Measurements from ENCODE around the gene BRIP1. TPM values are rescaled to one million over a fixed set of nuclear protein-coding genes. Genes with fewer than 3 reads are reported as not detected.

BRIP1 gene
- total RNA-seq, 1 experiment from 2014 or later = 8.5 TPM

GRCh38 chr17:61736438-61736837 lies 126.9 kb downstream of the BRIP1 start:
- Histone ChIP-seq H3K27me3 (ENCODE audit: low read length) (no peaks in the 10 kb centered on the region), H3K4me3 (ENCODE audit: low read length) (no peak overlapping the region), H3K4me2 (ENCODE audit: low read depth, low read length, poor library complexity, severe bottlenecking) (no peak overlapping the region), H4K20me1 (ENCODE audit: insufficient read depth, low read depth, low read length) (no peaks in the 10 kb centered on the region), H3K9ac (ENCODE audit: low read length) (no peak overlapping the region), H3K27ac (ENCODE audit: low read length) (no peak overlapping the region), H3K9me3 (ENCODE audit: low read length) (no peaks in the 10 kb centered on the region), H2AFZ (ENCODE audit: low read length) (no peak overlapping the region), H3K79me2 (ENCODE audit: low read length) (no peaks in the 10 kb centered on the region), H3K36me3 (ENCODE audit: insufficient read depth, low read length) (peaks cover 46% of the 10 kb centered on the region), H3K9me2 (replicated peaks; ENCODE audit: insufficient read depth, low read length) (no peaks in the 10 kb centered on the region), H3K4me1 (ENCODE audit: low read length) (no peaks in the 10 kb centered on the region)
- DNase-seq = no peak

- Histone ChIP-seq H3K4me1 (ENCODE audit: low read length) (no peaks in the 10 kb centered on the region), H3K4me3 (ENCODE audit: low read length) (no peak overlapping the region), H4K20me1 (ENCODE audit: insufficient read depth, low read depth, low read length) (no peaks in the 10 kb centered on the region), H3K27me3 (ENCODE audit: low read length) (no peaks in the 10 kb centered on the region), H2AFZ (ENCODE audit: low read length) (no peak overlapping the region), H3K9ac (ENCODE audit: low read length) (no peak overlapping the region), H3K36me3 (ENCODE audit: insufficient read depth, low read length) (peaks cover 39% of the 10 kb centered on the region), H3K9me3 (ENCODE audit: low read length) (no peaks in the 10 kb centered on the region), H3K9me2 (replicated peaks; ENCODE audit: insufficient read depth, low read length) (no peaks in the 10 kb centered on the region), H3K27ac (ENCODE audit: low read length) (no peak overlapping the region), H3K79me2 (ENCODE audit: low read length) (no peaks in the 10 kb centered on the region), H3K4me2 (ENCODE audit: low read depth, low read length, poor library complexity, severe bottlenecking) (no peak overlapping the region)
- DNase-seq = no peak
Observed at GRCh38 chr17:61735807-61736206, 127.5 kb downstream of the BRIP1 start.

GRCh38 chr17:61734466-61734865 lies 128.9 kb downstream of the BRIP1 start:
- H3K9me3 ChIP-seq (ENCODE audit: low read length) = no peaks in the 10 kb centered on the region
- H2AFZ ChIP-seq (ENCODE audit: low read length) = no peak overlapping the region
- no peak overlapping the region for H3K27ac ChIP-seq (ENCODE audit: low read length)
- H3K4me3 ChIP-seq (ENCODE audit: low read length) = no peak overlapping the region
- no peak for DNase-seq
- peaks cover 35% of the 10 kb centered on the region for H3K36me3 ChIP-seq (ENCODE audit: insufficient read depth, low read length)
- no peaks in the 10 kb centered on the region for H3K4me1 ChIP-seq (ENCODE audit: low read length)
- H3K4me2 ChIP-seq (ENCODE audit: low read depth, low read length, poor library complexity, severe bottlenecking) = no peak overlapping the region
- H3K9ac ChIP-seq (ENCODE audit: low read length) = no peak overlapping the region
- no peaks in the 10 kb centered on the region for H3K9me2 ChIP-seq (replicated peaks; ENCODE audit: insufficient read depth, low read length)
- no peaks in the 10 kb centered on the region for H3K27me3 ChIP-seq (ENCODE audit: low read length)
- no peaks in the 10 kb centered on the region for H4K20me1 ChIP-seq (ENCODE audit: insufficient read depth, low read depth, low read length)
- H3K79me2 ChIP-seq (ENCODE audit: low read length) = no peaks in the 10 kb centered on the region

- peaks cover 31% of the 10 kb centered on the region for H3K36me3 ChIP-seq (ENCODE audit: insufficient read depth, low read length)
- no peaks in the 10 kb centered on the region for H3K79me2 ChIP-seq (ENCODE audit: low read length)
- no peak for DNase-seq
- no peaks in the 10 kb centered on the region for H3K9me3 ChIP-seq (ENCODE audit: low read length)
- H3K4me1 ChIP-seq (ENCODE audit: low read length) = no peaks in the 10 kb centered on the region
- H3K27ac ChIP-seq (ENCODE audit: low read length) = no peak overlapping the region
- H3K9me2 ChIP-seq (replicated peaks; ENCODE audit: insufficient read depth, low read length) = no peaks in the 10 kb centered on the region
- no peak overlapping the region for H2AFZ ChIP-seq (ENCODE audit: low read length)
- no peak overlapping the region for H3K9ac ChIP-seq (ENCODE audit: low read length)
- no peak overlapping the region for H3K4me2 ChIP-seq (ENCODE audit: low read depth, low read length, poor library complexity, severe bottlenecking)
- H3K4me3 ChIP-seq (ENCODE audit: low read length) = no peak overlapping the region
- H4K20me1 ChIP-seq (ENCODE audit: insufficient read depth, low read depth, low read length) = no peaks in the 10 kb centered on the region
- H3K27me3 ChIP-seq (ENCODE audit: low read length) = no peaks in the 10 kb centered on the region
Observed at GRCh38 chr17:61734012-61734411, 129.3 kb downstream of the BRIP1 start.

GRCh38 chr17:61733021-61733420 lies 130.3 kb downstream of the BRIP1 start:
- Histone ChIP-seq H3K9me3 (ENCODE audit: low read length) (no peaks in the 10 kb centered on the region), H3K9ac (ENCODE audit: low read length) (no peak overlapping the region), H3K27me3 (ENCODE audit: low read length) (no peaks in the 10 kb centered on the region), H4K20me1 (ENCODE audit: insufficient read depth, low read depth, low read length) (no peaks in the 10 kb centered on the region), H3K79me2 (ENCODE audit: low read length) (no peaks in the 10 kb centered on the region), H3K4me3 (ENCODE audit: low read length) (no peak overlapping the region), H3K4me2 (ENCODE audit: low read depth, low read length, poor library complexity, severe bottlenecking) (no peak overlapping the region), H3K9me2 (replicated peaks; ENCODE audit: insufficient read depth, low read length) (no peaks in the 10 kb centered on the region), H3K36me3 (ENCODE audit: insufficient read depth, low read length) (peaks cover 22% of the 10 kb centered on the region), H2AFZ (ENCODE audit: low read length) (no peak overlapping the region), H3K4me1 (ENCODE audit: low read length) (no peaks in the 10 kb centered on the region), H3K27ac (ENCODE audit: low read length) (no peak overlapping the region)
- DNase-seq = no peak

- no peaks in the 10 kb centered on the region for H4K20me1 ChIP-seq (ENCODE audit: insufficient read depth, low read depth, low read length)
- H3K9me3 ChIP-seq (ENCODE audit: low read length) = no peaks in the 10 kb centered on the region
- no peak overlapping the region for H3K27ac ChIP-seq (ENCODE audit: low read length)
- H3K79me2 ChIP-seq (ENCODE audit: low read length) = no peaks in the 10 kb centered on the region
- no peak overlapping the region for H3K4me3 ChIP-seq (ENCODE audit: low read length)
- H3K36me3 ChIP-seq (ENCODE audit: insufficient read depth, low read length) = peaks cover 14% of the 10 kb centered on the region; the same call in 1 of the 2 replicates
- no peak overlapping the region for H3K9ac ChIP-seq (ENCODE audit: low read length)
- H2AFZ ChIP-seq (ENCODE audit: low read length) = no peak overlapping the region
- no peaks in the 10 kb centered on the region for H3K9me2 ChIP-seq (replicated peaks; ENCODE audit: insufficient read depth, low read length)
- no peaks in the 10 kb centered on the region for H3K27me3 ChIP-seq (ENCODE audit: low read length)
- no peak for DNase-seq
- H3K4me1 ChIP-seq (ENCODE audit: low read length) = no peaks in the 10 kb centered on the region
- no peak overlapping the region for H3K4me2 ChIP-seq (ENCODE audit: low read depth, low read length, poor library complexity, severe bottlenecking)
Observed at GRCh38 chr17:61732169-61732568, 131.2 kb downstream of the BRIP1 start.

GRCh38 chr17:61731330-61731729 lies 132.0 kb downstream of the BRIP1 start:
- H3K9ac ChIP-seq (ENCODE audit: low read length) = no peak overlapping the region
- H3K9me3 ChIP-seq (ENCODE audit: low read length) = no peaks in the 10 kb centered on the region
- no peak overlapping the region for H3K4me2 ChIP-seq (ENCODE audit: low read depth, low read length, poor library complexity, severe bottlenecking)
- no peak for DNase-seq
- no peaks in the 10 kb centered on the region for H4K20me1 ChIP-seq (ENCODE audit: insufficient read depth, low read depth, low read length)
- H3K27ac ChIP-seq (ENCODE audit: low read length) = no peak overlapping the region
- no peaks in the 10 kb centered on the region for H3K9me2 ChIP-seq (replicated peaks; ENCODE audit: insufficient read depth, low read length)
- H3K4me3 ChIP-seq (ENCODE audit: low read length) = no peak overlapping the region
- no peaks in the 10 kb centered on the region for H3K79me2 ChIP-seq (ENCODE audit: low read length)
- H3K27me3 ChIP-seq (ENCODE audit: low read length) = no peaks in the 10 kb centered on the region
- H3K36me3 ChIP-seq (ENCODE audit: insufficient read depth, low read length) = peaks cover 6% of the 10 kb centered on the region; the same call in 1 of the 2 replicates
- no peak overlapping the region for H2AFZ ChIP-seq (ENCODE audit: low read length)
- no peaks in the 10 kb centered on the region for H3K4me1 ChIP-seq (ENCODE audit: low read length)

GRCh38 chr17:61729690-61730268 lies 133.5 kb downstream of the BRIP1 start:
- no peak overlapping the region for H3K9ac ChIP-seq (ENCODE audit: low read length)
- H3K4me1 ChIP-seq (ENCODE audit: low read length) = no peaks in the 10 kb centered on the region
- no peak overlapping the region for H2AFZ ChIP-seq (ENCODE audit: low read length)

More at GRCh38 chr17:61729690-61730268, 133.5 kb downstream of the BRIP1 start:
- no peak overlapping the region for H3K4me2 ChIP-seq (ENCODE audit: low read depth, low read length, poor library complexity, severe bottlenecking)
- peaks cover 5% of the 10 kb centered on the region for H3K36me3 ChIP-seq (ENCODE audit: insufficient read depth, low read length)
- DNase-seq = no peak
- no peaks in the 10 kb centered on the region for H3K9me2 ChIP-seq (replicated peaks; ENCODE audit: insufficient read depth, low read length)
- no peaks in the 10 kb centered on the region for H3K79me2 ChIP-seq (ENCODE audit: low read length)
- H3K27me3 ChIP-seq (ENCODE audit: low read length) = no peaks in the 10 kb centered on the region
- no peaks in the 10 kb centered on the region for H3K9me3 ChIP-seq (ENCODE audit: low read length)
- no peak overlapping the region for H3K27ac ChIP-seq (ENCODE audit: low read length)
- no peaks in the 10 kb centered on the region for H4K20me1 ChIP-seq (ENCODE audit: insufficient read depth, low read depth, low read length)
- no peak overlapping the region for H3K4me3 ChIP-seq (ENCODE audit: low read length)

Data from Karpas-422 (cell line).